Measurements from ENCODE around the gene CYP2U1.

The CYP2U1 gene

DNA sequence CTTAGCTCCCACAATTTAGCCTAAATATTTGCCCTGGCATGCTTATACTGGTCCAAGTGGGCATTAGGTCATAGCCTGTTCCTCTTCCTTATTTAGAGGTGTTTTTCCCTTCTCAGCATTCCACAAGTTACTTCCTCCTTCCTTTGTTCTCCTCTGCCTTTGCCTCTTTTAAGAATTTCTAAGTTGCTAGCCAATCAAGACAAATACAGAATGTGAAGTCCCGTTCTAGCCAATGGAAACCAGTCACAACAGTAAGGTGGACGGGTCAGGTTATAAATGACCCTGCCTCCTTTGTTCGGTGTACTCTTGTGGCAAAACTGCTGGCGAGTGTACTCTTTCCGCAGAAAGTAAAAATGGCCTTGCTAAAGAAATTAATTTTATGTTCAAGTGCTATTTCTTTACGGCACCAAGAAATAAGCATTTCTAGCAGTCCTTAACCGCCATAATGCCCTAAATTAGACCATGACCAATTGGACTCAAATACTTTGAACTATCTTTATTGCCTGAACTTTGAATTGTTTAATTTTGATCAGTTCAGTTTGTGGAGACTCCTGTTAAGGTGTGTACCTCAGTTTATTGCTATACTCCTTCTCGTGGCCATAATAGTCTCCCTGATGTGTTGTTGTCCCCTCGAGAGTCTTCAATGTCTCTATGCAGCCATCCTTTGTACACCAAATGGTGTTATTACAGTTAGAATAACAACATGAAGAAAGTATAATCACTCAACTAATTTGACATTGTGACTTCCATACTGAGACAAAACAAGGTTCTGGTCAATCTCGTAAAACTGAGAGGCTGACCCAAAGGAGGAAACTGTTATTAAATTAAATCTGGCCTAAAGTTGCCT is 56.8 kb downstream of the CYP2U1 start:
- DNase-seq (ENCODE audit: low spot score): peak; percentile 14

DNA sequence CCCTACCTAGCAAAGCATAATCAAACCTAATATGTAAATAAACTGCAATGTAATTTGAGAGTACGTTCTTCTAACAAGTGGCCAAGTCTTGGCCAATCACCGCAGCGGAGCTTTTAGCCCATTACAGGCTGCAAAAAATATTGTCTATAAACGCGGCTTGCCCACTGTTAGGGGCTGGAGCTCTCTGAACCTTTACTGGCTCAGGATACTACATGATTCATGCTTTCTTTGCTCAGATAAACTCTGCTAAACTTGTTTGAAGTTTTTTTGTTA is 57.4 kb downstream of the CYP2U1 start:
- no peak for DNase-seq (ENCODE audit: low spot score)

DNA sequence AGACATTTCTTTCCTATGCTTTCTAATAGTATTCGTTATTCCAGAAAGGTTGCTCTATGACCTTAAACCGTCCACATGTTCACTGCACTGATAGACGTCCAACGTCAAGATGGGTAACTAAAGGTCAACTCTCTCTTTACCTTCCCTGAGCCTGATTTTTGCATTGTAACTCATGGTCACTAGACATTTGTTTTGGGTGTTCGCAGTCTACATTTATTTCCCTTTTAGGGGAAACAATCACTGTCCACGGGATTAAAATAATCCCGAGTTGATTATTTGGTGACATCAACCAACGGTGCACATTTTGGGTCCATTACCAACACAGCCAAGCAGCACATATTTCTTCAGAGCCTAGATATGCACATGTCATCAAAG is 57.8 kb downstream of the CYP2U1 start:
- no peak for DNase-seq (ENCODE audit: low spot score)

DNA sequence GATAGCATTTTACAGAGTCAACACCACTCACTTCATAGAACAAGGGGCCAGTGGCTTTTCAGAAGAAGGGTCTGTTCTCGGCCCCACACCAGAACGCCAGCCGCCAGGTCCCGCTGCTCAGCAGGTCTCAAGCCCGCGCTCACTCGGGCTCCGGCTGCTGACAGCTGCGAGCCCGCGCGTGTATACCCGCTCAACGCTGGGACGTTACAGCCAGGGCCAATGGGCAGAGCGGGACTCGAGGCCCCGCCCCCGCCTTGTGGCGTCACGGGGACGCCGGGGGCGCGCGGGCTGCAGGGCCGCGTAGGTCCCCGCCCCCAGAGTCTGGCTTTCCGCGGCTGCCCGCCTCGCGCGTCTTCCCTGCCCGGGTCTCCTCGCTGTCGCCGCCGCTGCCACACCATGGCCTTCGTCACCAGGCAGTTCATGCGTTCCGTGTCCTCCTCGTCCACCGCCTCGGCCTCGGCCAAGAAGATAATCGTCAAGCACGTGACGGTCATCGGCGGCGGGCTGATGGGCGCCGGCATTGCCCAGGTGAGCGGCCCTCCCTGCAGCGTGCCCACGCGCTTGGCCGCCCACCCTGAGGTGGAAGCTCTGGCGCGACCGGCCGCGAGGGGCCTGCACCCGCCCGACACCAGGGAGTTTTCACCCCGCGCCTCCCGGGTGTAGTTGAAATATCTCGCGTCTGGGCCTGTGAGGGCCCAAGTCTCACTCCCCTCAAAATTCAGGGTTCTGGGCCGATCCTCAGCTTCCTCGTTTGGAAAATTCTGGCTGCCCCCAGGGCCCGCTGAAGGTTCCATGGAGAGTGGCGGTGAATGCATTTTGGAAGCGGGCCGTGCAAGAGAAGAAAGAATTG is 58.4 kb downstream of the CYP2U1 start, which contains the start of gene HADH:
HADH (plus strand) TSS at position 353 of the 850 bp plus-strand sequence; CDS start at position 397, 44 bp downstream.
- DNase-seq (ENCODE audit: low spot score): peak; percentile 98

DNA sequence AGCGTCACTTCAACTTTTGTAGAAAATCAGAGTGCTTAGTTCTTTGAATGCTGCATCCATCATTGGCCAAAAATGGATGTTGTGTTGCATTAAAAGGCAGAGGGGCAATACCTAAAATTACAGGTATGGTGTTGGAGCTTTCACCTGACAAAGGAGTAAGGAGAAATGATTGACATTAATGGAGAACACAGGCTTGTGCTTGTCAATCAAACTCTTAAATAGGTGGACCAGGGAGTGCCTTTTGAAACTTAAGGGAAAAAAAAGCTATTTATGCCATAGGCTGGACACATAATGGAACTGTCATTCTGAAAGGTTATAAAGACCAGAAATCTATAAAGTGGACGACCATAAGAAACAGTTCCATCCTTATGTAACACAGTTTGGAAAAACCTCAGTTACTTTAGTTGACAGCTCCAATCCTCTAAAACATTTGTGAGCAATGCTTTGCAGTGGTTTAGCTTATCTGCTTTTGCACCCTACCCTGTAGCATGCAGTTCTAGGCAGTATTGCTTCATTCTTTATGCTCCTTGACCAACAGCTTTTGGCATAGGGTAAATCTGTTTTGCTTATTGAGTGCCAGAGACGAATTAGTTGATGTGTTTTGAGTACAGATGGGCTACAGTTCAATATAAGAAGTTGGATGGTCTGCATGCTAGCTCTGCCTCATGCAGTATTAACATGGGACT is 60.7 kb downstream of the CYP2U1 start:
- DNase-seq (ENCODE audit: low spot score): no peak

DNA sequence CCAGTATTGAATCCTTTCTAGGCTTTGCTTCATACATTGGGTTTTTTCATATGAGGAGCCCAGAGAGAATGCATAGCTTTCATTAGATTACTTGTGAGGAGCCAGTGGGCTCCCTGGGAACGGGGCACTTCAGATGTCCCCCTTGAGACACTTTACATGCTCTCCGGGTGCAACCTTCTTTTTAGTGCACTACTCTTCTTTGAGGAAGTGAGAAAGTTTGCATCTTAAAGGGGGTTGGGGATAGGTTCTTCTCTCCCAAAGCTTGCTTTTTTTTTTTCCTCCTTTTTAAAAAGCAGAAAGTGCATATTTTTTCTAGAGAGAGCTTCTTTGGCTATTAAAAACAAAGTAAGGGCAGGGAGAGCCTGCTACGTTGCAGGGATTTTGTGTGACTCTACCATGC is 62.6 kb downstream of the CYP2U1 start:
- no peak for DNase-seq (ENCODE audit: low spot score)

DNA sequence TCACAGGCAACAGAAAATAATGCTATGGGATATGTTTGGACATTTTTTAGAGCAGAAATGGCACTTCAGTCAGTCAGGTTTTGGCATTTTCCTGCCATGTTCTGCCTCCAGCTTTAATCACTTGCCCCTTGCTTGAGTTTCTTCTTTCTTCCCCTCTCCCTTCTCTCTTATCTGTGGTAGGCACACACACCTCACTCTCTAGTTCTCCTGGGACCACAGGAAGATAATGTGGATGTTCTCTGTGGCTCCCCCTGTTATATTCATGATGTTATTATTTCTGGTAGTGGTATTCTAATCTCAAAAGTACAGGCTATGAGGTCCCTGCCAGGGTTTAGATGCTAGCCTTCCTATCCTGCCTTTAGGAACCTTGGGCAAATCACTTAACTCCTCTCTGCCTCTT is 63.5 kb downstream of the CYP2U1 start:
- no peak for DNase-seq (ENCODE audit: low spot score)

DNA sequence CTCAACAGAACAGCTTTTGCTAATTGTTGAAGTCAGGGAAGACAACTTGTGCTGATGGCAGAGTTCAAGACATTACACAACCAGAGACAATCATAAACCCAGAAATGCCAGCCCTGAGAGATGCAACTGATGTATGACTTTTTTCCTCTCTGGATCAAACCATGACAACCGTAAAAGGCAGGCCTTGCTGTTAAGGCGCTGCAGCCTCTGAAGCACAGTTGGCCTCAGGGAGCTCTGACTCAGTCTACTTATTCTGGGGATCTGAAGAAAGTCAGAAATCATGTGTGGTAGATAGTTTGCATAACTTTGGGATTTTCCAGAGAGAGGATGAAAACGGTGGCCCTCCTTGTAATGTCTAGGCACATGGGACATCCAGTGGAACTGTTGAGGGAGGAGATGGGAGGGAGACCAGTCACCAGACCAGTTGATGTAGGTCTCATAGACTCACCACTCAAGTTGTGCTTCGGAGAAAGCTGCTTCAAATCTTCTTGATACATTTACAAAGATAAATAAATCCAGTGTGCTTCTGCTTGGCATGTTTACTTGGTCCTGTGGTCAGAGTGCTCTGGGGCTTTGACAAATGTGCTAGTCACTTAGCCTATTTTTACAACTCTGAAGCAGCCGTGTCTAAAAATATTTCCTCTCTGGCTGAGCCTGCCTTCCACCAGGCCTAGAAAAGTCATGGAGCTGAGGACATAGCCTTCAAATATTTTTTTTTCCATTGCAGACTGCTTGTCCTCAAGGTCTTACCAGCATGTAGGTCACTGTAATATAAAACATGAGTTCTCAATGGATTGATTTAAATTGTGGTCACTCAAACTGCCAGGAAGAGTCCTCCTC is 65.8 kb downstream of the CYP2U1 start:
- DNase-seq (ENCODE audit: low spot score): no peak

DNA sequence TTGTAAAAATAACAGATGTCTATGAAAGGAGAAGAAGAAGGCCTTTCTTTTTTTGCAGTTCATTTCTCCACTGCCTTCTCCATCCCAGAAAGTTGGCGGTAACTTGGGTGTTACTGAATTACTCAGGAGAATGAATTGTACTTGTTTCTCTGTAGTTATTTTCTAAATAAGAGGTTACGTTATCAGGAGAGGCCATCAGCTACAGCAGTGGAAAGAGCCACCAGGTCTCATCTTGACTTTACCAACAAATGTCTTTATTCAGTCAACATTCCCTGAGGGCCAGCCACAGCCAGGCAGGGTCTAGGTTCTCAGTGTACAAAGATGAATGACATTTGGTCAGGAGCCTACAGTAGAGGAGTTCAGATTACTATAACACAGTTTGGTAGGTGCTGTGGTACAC is 66.4 kb downstream of the CYP2U1 start:
- no peak for DNase-seq (ENCODE audit: low spot score)

DNA sequence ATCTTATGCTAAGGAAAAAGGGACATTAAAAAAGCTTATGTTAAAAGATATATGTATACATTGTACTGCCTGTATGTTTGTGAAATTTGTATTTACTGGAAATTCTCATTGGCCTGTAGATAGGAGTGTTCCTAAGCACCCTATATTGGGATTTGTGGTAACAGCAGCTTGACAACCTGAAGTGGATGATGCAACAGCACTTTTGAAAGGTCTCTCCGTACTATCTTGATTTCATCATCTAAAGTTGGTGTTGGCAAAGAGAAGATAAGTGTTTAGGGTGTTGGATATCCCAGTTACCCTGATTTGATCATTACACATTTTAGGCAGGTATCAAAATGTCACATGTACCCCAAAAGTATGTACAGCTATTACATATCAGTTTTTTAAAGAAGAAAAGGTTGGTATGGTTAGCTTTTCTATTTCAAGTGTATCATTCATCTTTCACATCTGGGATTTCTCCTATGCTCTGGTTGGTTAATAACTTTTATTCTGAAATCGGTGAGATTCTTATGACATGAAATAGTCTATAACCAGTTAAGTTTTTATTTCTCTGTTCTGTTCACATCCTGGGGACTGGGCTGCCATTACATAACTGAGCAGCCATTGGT is 68.7 kb downstream of the CYP2U1 start:
- no peak for DNase-seq (ENCODE audit: low spot score)

DNA sequence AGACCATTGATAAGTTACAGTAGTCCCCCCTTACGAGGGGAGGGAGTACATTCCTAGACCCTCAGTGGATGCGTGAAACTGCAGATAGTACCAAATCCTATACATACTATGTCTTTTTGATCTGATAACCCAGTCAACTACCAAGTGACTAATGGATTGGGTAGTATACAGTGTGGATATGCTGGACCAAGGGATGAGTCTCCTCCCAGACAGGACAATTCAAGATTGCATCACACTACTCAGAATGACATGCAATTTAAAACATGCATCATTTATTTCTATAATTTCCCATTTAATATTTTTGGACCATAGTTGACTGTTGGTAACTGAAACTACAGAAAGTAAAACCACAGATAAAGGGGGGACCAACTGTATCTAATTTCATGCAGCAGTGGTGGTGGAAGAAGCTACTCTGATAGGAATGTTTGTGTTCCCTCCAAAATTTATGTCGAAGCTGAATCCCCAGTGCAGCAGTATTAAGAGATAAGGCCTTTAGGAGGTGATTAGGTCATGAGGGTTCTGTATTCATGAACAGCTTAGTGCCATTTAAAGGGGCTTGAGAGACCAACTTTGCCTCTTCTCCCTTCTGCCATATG is 70.3 kb downstream of the CYP2U1 start:
- DNase-seq (ENCODE audit: low spot score): no peak

All from Ammon's horn (tissue), 1 donor.